ENCODE data around the gene ARPP19.

ARPP19 gene

GRCh38 chr15:52546031-52546751 lies 22.6 kb downstream of the ARPP19 start:
- no peak for DNase-seq (ENCODE audit: low read depth in 2 of 2)
- TF ChIP-seq, protein P1, sequence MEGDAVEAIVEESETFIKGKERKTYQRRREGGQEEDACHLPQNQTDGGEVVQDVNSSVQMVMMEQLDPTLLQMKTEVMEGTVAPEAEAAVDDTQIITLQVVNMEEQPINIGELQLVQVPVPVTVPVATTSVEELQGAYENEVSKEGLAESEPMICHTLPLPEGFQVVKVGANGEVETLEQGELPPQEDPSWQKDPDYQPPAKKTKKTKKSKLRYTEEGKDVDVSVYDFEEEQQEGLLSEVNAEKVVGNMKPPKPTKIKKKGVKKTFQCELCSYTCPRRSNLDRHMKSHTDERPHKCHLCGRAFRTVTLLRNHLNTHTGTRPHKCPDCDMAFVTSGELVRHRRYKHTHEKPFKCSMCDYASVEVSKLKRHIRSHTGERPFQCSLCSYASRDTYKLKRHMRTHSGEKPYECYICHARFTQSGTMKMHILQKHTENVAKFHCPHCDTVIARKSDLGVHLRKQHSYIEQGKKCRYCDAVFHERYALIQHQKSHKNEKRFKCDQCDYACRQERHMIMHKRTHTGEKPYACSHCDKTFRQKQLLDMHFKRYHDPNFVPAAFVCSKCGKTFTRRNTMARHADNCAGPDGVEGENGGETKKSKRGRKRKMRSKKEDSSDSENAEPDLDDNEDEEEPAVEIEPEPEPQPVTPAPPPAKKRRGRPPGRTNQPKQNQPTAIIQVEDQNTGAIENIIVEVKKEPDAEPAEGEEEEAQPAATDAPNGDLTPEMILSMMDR (IDR thresholded peaks at IDR 0.05; ENCODE audit: low read depth, low read length): no peak
- H3K4me3 ChIP-seq (replicated peaks in 1 of 2; ENCODE audit: low read depth in 2 of 2, low read length in 2 of 2): no peak overlapping the region

- H3K4me3 ChIP-seq (replicated peaks in 1 of 2; ENCODE audit: low read depth in 2 of 2, low read length in 2 of 2): no peak overlapping the region
- DNase-seq (ENCODE audit: low read depth in 2 of 2): peak in 1 of 2 donors; percentile 13
- TF ChIP-seq, protein P1 (IDR thresholded peaks at IDR 0.05; ENCODE audit: low read depth, low read length): no peak
Observed at GRCh38 chr15:52540374-52541012, 28.3 kb downstream of the ARPP19 start.

GRCh38 chr15:52537459-52537858 lies 31.4 kb downstream of the ARPP19 start:
- TF ChIP-seq, protein P1 (IDR thresholded peaks at IDR 0.05; ENCODE audit: low read depth, low read length): no peak
- no peak for DNase-seq (ENCODE audit: low read depth in 2 of 2)
- H3K4me3 ChIP-seq (replicated peaks in 1 of 2; ENCODE audit: low read depth in 2 of 2, low read length in 2 of 2): no peak overlapping the region

GRCh38 chr15:52532427-52532826 lies 36.4 kb downstream of the ARPP19 start:
- TF ChIP-seq, protein P1 (IDR thresholded peaks at IDR 0.05; ENCODE audit: low read depth, low read length): no peak
- no peak for DNase-seq (ENCODE audit: low read depth in 2 of 2)
- H3K4me3 ChIP-seq (replicated peaks in 1 of 2; ENCODE audit: low read depth in 2 of 2, low read length in 2 of 2): no peak overlapping the region

DNA sequence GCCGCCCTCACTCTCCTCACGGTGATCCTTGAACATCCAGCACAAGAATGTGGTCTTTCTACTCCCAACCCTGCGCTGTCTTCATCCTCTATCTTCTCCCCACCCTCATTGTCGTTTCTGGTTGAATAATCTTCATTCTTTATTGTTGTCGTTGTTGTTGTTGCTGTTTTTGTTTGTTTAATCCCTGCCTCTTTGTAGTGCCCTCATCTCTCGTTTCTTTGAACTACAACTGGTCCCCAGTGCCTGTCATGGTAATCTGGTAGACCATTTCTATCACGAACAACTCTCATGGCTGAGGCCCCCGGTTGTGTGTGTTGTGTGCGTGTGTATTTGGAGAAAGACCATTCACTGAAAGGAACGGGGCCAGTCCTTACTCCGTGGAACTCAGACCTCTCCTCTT lies 38.9 kb downstream of the ARPP19 start:
- no peak overlapping the region for H3K4me3 ChIP-seq (replicated peaks in 1 of 2; ENCODE audit: low read depth in 2 of 2, low read length in 2 of 2)
- DNase-seq (ENCODE audit: low read depth in 2 of 2): no peak
- TF ChIP-seq, protein P1 (IDR thresholded peaks at IDR 0.05; ENCODE audit: low read depth, low read length): no peak

GRCh38 chr15:52529341-52529924 lies 39.4 kb downstream of the ARPP19 start:
- DNase-seq (ENCODE audit: low read depth in 2 of 2): no peak
- TF ChIP-seq, protein P1 (IDR thresholded peaks at IDR 0.05; ENCODE audit: low read depth, low read length): no peak
- peak overlapping the region; percentile 56 to 82 for H3K4me3 ChIP-seq (replicated peaks in 1 of 2; ENCODE audit: low read depth in 2 of 2, low read length in 2 of 2)
